ENCODE data around the gene GALNT5.

GALNT5 gene

DNA sequence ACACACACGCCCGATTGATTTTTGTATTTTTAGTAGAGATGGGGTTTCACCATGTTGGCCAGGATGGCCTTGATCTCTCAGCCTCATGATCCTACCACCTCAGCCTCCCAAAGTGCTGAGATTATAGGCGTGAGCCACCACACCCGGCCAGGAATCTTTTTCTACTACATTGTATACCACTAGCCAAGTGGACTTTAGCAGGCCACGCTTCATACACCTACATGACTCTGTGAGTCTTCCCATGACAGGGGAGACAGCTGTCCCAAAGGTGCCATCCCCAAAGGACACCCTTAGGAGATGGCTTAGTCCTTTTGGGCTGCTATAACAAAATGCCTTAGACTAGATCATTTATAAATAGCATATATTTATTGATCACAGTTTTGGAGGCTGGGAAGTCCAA is 35.3 kb downstream of the GALNT5 start:
- no peak for DNase-seq (ENCODE audit: low read depth)

DNA sequence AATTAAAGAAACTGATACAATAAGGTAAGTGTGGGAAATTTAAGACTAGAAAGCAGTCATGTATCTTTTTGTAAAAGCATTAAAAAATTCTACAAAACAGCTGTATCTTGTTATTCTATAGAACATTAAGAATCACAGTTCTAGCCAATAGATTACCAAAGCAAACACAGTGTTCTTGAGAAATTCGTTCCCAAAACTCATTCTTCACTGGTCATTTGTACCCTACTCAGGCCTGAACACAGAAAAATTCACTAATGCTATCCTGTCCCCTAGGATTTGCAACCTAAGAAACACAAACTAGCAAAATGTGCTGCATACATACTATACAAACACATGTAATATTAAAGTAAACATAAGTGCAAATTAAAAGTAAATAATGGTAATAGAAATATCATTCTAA is 39.0 kb downstream of the GALNT5 start:
- no peak for DNase-seq (ENCODE audit: low read depth)

GRCh38 chr2:157296958-157297357 is 39.5 kb downstream of the GALNT5 start:
- no peak for DNase-seq (ENCODE audit: low read depth)

GRCh38 chr2:157301307-157301706 is 43.8 kb downstream of the GALNT5 start:
- DNase-seq (ENCODE audit: low read depth), result no peak

DNA sequence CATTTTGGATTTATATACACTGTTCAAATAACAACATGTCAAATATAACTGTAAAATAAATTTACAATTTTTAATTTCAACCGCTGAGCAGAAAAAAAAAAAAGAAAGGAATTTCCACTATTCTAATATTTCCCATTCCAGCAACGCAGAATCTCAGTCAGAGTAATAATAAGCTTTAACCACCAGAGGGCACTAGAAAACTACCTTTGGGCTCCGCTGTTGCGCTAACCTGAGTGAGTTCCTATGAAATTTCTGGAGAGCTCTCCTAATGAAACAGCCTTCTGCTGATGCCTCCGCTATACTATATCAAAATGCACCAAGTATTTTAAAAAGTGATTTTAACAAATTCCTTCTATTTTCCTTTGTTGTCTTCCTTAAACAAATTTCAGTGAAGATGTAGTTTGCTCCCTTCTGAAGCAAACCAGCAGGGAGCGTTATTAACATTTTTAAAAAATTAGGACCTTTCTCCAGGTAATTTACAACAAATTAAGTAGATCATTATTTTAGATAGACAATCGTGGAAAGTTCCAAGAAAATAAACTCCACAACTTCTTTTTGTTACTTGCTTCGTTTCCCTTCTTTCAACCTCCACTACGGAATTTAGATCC is 45.1 kb downstream of the GALNT5 start:
- DNase-seq (ENCODE audit: low read depth), result peak; percentile 75

DNA sequence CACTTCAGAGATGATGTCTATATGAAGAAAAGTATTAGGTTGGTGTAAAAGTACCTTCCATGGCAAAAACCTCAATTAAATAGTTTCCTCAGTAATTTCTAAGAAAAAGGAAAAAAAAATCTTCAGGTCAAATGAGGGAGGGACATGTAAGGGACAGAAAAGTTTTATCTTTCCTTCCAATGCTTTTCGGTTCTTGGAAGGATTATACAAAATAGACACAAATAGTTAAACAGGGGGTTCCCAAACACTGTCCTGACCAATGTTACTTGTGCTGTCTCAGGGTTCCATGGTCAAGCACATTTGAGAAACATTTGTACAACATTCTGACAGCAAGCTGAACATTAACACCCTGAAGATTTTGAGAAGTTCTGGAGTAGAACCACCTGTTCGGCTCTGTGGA is 46.1 kb downstream of the GALNT5 start:
- DNase-seq (ENCODE audit: low read depth), result no peak

DNA sequence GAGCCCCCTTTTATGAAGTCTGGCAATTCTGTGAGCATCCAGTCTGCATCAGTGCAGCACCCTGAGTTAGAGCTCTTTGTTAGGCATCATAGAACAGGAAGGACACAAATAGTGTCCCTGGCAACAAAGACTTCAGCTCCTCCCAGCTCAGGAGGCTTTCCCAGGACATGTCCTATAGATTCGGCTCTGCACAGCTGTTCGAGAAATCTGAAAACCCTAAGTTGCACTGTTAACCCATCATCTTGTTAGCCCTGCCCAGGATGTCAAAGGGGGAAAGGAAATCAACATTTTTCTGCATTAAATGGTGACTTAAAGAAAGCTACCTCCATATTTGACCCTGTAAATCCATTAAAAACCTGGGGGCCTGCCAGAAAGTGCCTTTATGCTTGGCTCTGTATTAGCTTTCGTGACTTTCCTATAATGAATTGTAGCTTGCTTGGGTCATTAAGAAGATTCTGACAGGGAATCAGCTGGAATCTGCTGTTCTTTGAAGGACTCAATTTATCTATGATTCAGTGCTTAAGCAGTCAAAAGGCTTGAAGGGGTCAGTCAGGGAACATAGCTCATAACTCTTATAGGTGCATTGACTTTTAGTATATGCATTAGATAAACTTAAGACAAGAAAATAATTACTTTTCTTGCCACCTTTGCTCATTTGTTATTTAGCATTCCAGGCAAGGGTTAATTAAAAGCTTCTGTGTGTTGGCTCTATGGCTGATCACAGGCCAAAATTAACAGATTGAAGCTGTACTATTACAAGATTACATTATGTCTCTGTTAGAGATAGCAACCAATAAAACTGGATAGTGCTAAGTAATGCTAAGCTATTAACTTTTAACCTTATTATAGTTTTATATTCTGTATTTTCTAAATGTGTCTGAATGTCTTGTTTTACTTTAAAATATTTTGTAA is 47.6 kb downstream of the GALNT5 start:
- DNase-seq (ENCODE audit: low read depth), result peak; percentile 42

DNA sequence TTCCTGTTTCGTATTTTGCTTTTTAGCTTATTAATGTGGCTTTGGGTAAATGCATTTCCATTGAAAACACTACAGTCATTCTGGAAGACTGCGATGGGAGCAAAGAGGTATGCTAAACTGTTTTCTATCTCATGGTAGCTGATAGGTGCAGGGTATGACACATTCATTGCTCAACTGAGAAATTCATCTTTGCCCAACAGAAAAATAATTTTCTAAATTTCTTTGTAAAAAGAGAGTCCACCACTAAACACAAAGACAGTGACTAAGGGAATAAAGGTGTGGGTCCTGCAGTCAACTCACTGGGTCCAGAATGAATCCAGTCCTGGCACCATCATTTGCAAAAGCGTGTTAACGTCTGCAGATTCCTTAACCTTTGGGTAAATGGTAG is 48.2 kb downstream of the GALNT5 start:
- no peak for DNase-seq (ENCODE audit: low read depth)

DNA sequence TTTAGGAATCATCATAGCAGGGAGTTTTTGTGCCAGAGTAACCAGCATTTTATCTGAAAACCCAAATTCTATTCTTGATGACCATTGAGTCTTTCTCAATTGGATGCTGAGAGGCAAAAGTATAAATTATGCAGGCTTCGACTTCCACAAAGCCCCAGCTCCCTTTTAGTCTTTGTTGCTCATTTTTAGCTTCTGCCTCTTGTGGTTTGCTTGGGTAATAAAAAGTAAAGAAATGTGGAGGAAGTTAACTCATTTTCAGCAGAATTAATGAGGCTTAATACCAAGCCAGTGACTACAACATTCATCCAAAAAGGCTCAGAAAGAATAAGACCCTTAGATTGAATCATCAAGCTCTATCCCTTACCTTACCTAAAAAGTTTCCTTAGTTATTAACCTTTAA is 49.5 kb downstream of the GALNT5 start:
- DNase-seq (ENCODE audit: low read depth), result peak; percentile 22

DNA sequence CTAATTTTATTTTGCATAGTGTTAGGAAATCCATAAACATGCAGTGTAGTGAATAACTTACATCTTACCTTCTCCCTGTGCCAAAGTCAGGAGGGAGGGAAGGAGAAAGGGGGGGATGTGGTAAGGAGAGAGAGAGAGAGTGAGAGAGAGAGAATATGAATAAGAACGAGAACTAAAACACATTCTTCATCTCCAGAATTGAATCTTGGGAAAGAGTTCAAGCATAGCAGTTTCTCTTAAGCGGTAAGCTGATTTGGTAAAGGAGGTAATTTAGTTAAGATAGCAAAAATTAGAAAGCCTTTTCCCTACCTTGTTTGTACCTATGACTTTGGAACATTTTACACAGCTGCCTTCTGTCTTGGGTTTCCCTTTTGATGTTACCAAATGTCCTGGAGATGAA is 52.4 kb downstream of the GALNT5 start:
- DNase-seq (ENCODE audit: low read depth), result no peak

- no peak for DNase-seq (ENCODE audit: low read depth)
Observed at GRCh38 chr2:157311706-157312105, 54.2 kb downstream of the GALNT5 start.

- DNase-seq (ENCODE audit: low read depth), result peak; percentile 22
Observed at GRCh38 chr2:157312866-157313486, 55.5 kb downstream of the GALNT5 start.

DNA sequence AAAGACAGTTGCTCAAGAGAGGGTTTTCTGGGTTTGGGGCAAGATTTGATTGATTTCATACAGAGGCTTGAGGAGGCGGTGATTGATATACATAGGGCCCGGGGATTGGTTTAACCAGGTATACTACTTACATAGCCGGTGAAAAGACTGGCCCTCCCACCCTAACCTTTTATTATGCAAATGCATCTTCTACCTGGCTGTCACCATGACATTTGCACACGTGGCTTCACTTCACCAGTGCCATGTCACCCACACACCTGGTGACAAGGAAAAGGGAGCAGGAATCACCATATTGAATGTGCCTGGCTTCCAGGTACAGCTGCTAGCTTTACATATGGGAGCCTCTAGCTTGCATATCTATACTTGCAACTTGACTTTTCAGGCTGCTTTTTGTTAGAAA is 58.4 kb downstream of the GALNT5 start:
- DNase-seq (ENCODE audit: low read depth), result no peak

GRCh38 chr2:157318884-157319283 is 61.4 kb downstream of the GALNT5 start:
- DNase-seq (ENCODE audit: low read depth), result no peak

- DNase-seq (ENCODE audit: low read depth), result no peak
Observed at GRCh38 chr2:157319795-157320194, 62.3 kb downstream of the GALNT5 start.

GRCh38 chr2:157320409-157320808 is 62.9 kb downstream of the GALNT5 start:
- DNase-seq (ENCODE audit: low read depth), result no peak

DNA sequence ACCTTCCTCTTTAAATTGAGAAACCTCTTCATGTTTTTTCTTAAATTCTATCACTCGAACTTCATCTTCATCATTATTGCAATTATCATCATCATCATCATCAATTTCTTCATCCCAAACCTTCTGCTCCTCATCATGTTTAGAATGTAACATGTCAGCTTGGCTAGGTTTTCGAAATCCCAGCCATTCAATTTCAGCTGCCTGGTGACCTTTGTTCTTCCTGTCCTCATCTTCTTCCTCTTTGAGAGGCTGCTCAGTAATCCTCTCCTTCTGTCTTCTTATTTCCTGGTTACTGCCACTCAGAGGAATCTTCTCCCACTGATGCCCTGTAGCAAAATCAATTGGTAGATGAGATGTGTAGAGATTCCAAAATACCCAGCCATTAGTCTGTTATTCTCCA is 64.0 kb downstream of the GALNT5 start:
- no peak for DNase-seq (ENCODE audit: low read depth)

DNA sequence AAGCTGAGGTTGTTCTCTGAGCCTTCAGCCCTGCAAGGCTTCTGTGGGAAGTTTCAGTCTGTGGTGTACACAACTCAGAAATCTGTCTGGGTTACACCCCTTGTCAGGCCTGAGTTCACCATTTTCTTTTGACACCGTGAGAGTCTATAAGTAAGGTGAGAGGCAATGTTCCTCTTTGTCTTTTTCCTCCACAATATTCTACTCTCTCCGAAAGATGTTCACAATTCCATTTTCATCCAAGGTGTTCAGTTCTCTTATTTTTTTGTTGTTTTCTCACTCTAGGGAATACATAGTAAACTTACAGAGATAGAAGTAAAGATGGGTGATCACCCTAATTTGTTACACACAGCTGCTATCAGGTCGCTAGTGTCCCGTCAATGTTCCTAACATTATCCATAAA is 64.9 kb downstream of the GALNT5 start:
- DNase-seq (ENCODE audit: low read depth), result no peak

DNA sequence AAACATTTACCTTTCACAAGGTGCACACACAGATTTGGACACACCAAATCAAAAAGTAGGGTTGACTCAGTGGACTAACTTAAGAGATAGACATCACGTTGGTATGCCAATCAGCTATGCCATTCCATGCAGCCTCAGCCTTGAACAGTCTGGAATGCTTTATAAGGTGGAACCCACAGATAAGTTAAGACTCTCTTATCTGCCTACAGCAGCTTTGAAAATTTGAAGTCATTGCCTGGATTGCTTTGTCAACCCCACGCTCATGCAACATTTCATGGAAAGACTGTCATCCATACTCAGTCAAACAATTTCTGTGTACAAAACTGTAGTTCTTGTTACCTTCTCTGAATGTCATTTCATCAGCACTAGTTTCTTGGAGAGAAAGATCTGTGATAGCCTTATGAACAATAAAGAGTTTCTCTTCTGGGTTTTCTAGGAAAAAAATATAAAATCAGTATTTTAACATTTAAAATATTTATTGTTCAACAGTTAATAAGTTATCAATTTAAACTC is 66.9 kb downstream of the GALNT5 start:
- no peak for DNase-seq (ENCODE audit: low read depth)

DNA sequence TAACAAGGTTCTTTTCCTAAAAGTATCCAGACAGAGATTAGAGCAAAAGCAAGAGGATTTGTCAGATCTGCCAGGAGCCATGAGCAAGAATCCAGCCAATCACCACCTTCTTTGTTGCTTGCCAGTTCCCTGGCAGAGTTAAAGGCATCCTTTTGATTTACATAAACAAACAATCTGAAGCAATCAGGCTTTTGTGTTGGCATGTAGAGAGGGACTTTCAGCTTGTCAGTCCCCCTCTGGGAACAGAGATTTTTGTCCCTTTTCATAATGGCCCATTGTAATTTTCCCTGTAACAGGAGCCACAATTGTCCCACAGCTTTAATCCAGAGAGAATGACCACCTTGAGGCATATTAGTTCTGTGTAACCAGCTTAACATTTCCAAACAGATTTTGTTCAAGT is 68.3 kb downstream of the GALNT5 start, which contains the start of gene ERMN:
ERMN (minus strand) TSS at position 39 of the 400 bp plus-strand sequence. CDS start 182 bp downstream, outside the sequence.
- no peak for DNase-seq (ENCODE audit: low read depth)

- no peak for DNase-seq (ENCODE audit: low read depth)
Observed at GRCh38 chr2:157326698-157327097, 69.2 kb downstream of the GALNT5 start.

- no peak for DNase-seq (ENCODE audit: low read depth)
Observed at GRCh38 chr2:157327200-157327599, 69.7 kb downstream of the GALNT5 start.

Measured in ELR (cell line).